SK-MEL-5 (cell line): Measurements from ENCODE around the gene CD28. TPM values are rescaled to one million over a fixed set of nuclear protein-coding genes. Genes with fewer than 3 reads are reported as not detected.

Source experiments
- DNase-seq: peaks from one replicate; pipeline ENCODE4 v3.0.0-alpha.2; 2016; ENCODE audit warnings: low read depth, low spot score
- in situ Hi-C: cut with HindIII; loops from 2 replicates; pipeline ENCODE4 v1.10.0; 2016; ENCODE audit warnings: low sequenced_read_pairs, high pct_unique_total_duplicates, low pct_unique_long_range_greater_than_20kb
- total RNA-seq: library from RNA; depleted of rRNA; stranded (reverse); fragments of >200 nt; shearing (Covaris generic); gene quantifications from 2 replicates; pipeline ENCODE4 v1.2.3, GENCODE V29; 2014

CD28 gene
- total RNA-seq, 1 experiment from 2014 or later, result not detected

- in situ Hi-C loops, result no loop called here
- DNase-seq, result no peak
These were observed 25.9 kb downstream of the CD28 start for GRCh38 chr2:203732092-203732952.

GRCh38 chr2:203732953-203733510 is 26.6 kb downstream of the CD28 start:
- DNase-seq, result no peak
- in situ Hi-C loops, result no loop called here

DNA sequence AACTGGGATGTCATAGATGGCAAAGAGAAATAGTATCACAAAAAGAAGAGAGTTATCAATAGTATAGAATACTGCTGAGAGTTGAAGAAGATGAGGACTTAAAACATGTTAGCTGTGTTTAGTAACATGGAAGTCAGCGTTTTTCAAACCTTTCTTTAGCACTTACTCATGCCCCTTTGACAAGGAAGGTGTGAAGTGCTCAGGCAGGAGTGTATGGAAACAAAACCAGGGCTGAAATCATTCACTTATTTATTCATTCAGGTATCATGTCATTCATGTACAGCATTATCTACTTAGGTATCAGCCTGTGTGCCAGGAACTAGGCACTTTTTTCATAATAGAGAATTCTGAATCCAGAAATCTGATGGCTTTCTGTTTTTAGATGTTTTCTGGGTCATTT is 27.2 kb downstream of the CD28 start:
- in situ Hi-C loops, result no loop called here

DNA sequence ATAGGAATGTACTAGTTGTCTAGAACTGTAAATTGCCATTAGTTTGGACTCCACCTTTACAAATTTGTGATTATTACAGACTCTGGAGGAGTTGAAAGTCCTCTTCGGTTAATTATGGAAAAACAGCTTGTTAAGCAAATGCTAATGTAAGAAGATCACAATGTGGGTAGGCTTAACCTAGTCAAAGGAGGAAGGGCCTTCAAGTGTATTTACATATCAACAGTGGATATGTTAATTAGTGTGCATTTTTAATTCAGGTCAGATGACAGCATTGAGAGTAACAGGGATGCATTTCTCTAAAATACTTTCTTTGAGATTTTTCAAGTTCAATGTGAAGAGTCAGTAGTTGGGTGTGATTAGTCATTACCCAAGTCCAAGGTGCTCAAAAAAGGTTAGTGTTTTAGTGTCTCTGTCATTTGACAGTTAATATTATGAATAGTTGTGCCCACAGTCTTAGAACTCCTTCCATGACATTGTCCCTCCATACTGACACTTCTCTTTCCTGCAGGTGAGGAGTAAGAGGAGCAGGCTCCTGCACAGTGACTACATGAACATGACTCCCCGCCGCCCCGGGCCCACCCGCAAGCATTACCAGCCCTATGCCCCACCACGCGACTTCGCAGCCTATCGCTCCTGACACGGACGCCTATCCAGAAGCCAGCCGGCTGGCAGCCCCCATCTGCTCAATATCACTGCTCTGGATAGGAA is 28.0 kb downstream of the CD28 start:
- in situ Hi-C loops, result no loop called here
- no peak for DNase-seq

More for the DNA sequence above, 27.2 kb downstream of the CD28 start:
- no peak for DNase-seq

DNA sequence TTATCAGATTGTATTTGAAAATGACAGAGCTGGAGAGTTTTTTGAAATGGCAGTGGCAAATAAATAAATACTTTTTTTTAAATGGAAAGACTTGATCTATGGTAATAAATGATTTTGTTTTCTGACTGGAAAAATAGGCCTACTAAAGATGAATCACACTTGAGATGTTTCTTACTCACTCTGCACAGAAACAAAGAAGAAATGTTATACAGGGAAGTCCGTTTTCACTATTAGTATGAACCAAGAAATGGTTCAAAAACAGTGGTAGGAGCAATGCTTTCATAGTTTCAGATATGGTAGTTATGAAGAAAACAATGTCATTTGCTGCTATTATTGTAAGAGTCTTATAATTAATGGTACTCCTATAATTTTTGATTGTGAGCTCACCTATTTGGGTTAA is 30.9 kb downstream of the CD28 start:
- in situ Hi-C loops, result no loop called here
- DNase-seq, result no peak

DNA sequence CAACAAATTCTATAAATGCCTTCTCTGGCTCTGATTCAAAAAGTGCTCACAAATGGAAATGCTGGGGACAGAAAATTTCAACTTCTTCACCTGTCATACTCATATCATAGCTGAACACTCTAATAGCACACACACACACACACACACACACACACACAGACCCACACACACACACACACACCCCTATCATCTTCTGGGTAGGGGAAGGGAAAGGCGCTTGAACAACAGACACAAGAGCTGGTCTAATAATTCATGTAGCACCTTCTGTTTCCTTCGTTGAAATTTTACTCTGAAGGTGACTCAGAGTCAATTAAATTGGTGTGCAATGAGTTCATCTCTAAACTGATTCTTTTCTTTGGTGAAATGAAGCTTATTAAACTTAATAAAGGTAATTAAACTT is 32.9 kb downstream of the CD28 start:
- no peak for DNase-seq
- in situ Hi-C loops, result no loop called here

GRCh38 chr2:203740871-203741281 is 34.4 kb downstream of the CD28 start:
- in situ Hi-C loops, result no loop called here
- DNase-seq, result no peak

GRCh38 chr2:203741566-203741965 is 35.1 kb downstream of the CD28 start:
- DNase-seq, result no peak
- in situ Hi-C loops, result no loop called here

- in situ Hi-C loops, result no loop called here
- no peak for DNase-seq
These were observed 37.1 kb downstream of the CD28 start for GRCh38 chr2:203743441-203743981.

GRCh38 chr2:203744091-203744490 is 37.7 kb downstream of the CD28 start:
- no peak for DNase-seq
- in situ Hi-C loops, result no loop called here

- no peak for DNase-seq
- in situ Hi-C loops, result no loop called here
These were observed 38.8 kb downstream of the CD28 start for GRCh38 chr2:203745267-203745666.

GRCh38 chr2:203748331-203749126 is 42.1 kb downstream of the CD28 start:
- in situ Hi-C loops, result no loop called here
- DNase-seq, result no peak

GRCh38 chr2:203750346-203751068 is 44.1 kb downstream of the CD28 start:
- DNase-seq, result no peak
- in situ Hi-C loops, result no loop called here

DNA sequence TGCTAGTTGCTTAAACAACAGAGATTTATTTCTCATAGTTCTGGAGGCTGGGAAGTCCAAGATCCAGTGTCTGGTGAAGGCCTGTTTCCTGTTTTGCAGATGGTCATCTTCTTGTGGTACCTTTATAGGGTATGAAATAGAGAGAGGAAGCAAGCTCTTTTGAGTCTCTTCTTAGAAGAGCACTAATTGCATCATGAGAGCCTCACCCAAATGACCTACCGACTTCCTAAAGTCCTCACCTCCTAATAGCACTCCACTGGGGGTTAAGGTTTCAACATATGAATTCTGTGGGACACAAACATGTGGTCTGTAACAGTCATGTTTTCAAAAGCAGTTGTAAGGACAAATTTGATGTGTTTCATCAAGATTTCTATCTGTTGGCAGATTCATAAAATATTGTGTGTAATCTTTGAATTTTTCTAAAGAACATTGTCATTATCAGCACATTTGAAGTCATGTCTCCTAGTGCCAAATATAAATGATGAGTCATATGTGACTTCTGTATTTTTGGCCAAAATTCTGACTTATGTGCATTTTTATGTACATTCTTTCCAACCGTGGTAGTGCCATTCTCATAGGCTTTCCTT is 45.3 kb downstream of the CD28 start:
- no peak for DNase-seq

DNA sequence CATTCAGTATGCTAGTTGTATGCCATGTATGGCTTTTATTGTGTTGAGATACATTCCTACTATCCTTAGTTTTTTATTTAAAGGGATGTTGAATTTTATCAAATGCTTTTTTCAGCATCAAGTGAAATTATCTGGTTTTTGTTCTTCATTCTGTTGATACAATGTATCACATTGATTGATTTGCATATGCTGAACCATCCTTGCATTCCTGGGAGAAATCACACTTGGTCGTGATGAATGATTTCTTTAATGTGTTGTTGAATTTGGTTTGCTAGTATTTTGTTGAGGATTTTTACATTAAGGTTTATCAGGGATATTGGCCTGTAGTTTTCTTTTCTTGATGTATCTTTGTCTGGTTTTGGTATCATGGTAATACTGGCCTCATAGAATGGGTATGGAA is 49.7 kb downstream of the CD28 start:
- in situ Hi-C loops, result no loop called here
- DNase-seq, result no peak

More for the DNA sequence above, 45.3 kb downstream of the CD28 start:
- in situ Hi-C loops, result no loop called here

GRCh38 chr2:203758841-203759689 is 52.6 kb downstream of the CD28 start:
- DNase-seq, result no peak
- in situ Hi-C loops, result no loop called here
